Esophagus muscularis mucosa (tissue), 3 donors: Measurements from ENCODE around the gene TNFSF8.

Source experiments
- CTCF ChIP-seq, 3 experiments: fragments of 200-600 bp in 2 of 3; fragments of 450-650 bp in 1 of 3; sonication (generic) in 2 of 3; IDR thresholded peaks; one replicate each; pipeline ENCODE4 v1.5.1; 2017 to 2019; ENCODE audit warnings: antibody characterized with exemption in 3 of 3, mild to moderate bottlenecking in 2 of 3, moderate library complexity in 1 of 3
- POLR2A ChIP-seq: fragments of 450-650 bp; IDR thresholded peaks from one replicate; pipeline ENCODE4 v1.6.1; 2017; ENCODE audit warnings: antibody characterized with exemption, moderate library complexity, mild to moderate bottlenecking, low read depth

GRCh38 chr9:114852050-114852594 is 78.3 kb downstream of the TNFSF8 start:
- TF ChIP-seq CTCF (IDR thresholded peaks at IDR 0.05) (no peak), POLR2A (no peak)
